Activated CD4-positive, alpha-beta T cell treated with anti-CD3 and anti-CD28 coated beads, Interleukin-2, amount 50 U/mL, for 48 hours (primary cell): ENCODE data around the gene ACAD8.

Experiments used
- DNase-seq, 2 experiments: peaks; one replicate each; pipeline ENCODE4 v3.0.0-alpha.2; 2020

ACAD8 gene

GRCh38 chr11:134292661-134293060 is 39.3 kb downstream of the ACAD8 start:
- DNase-seq, result no peak

GRCh38 chr11:134293119-134294113 is 40.0 kb downstream of the ACAD8 start:
- DNase-seq, result no peak

- no peak for DNase-seq
These were observed 41.3 kb downstream of the ACAD8 start for GRCh38 chr11:134294664-134295063.

- no peak for DNase-seq
These were observed 58.9 kb downstream of the ACAD8 start for GRCh38 chr11:134312223-134312622.

- no peak for DNase-seq
These were observed 59.4 kb downstream of the ACAD8 start for GRCh38 chr11:134312807-134313206.

- DNase-seq, result no peak
These were observed 60.0 kb downstream of the ACAD8 start for GRCh38 chr11:134313379-134313778.

GRCh38 chr11:134313821-134314607 is 60.6 kb downstream of the ACAD8 start:
- DNase-seq, result no peak
